Superior temporal gyrus (tissue), 1 donor: ENCODE data around the gene TGM5.
A peak's percentile ranks its signal among the peaks of the same experiment; 100 is the strongest.

ENCODE experiments used
- DNase-seq: peaks from one replicate; pipeline ENCODE4 v3.0.0-alpha.2; 2016; ENCODE audit errors: extremely low spot score

Gene TGM5

DNA sequence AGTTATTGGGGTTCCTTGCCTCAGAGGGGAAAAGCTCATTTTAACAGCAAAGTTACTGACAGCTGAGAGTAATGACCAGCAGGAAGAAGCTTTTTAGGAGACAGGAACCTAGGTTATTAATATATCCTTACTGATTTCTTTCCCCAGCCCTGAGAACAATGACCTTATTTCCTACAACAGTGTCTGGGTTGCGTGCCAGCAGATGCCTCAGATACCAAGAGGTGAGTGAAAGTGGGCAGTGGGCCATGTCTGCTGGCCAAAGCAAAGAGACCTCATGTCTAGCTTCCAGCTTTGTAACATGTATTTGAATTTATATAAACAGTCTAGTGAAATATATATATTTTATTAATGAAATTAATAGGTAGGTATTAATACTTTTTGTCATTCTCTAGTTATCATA, 76.5 kb downstream of the TGM5 start:
- DNase-seq: no peak

DNA sequence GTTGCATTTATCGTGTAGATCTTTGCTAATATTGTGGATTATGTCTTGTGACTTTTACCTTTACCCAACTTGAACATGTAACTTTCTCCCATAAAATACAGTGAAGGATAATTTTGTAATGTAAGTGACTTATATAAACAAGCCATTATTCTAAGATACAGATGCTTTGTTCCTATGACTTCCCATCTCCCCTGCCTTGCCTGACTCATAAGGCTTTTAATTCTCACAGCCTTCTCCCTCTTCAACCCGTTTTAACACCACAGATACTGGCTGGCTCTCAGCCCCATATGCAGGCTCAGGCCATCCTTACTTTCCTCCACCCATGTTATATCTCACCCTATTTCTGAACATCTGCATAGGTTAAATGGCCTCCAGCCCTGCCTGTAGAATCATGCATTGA, 77.4 kb downstream of the TGM5 start:
- DNase-seq: no peak

DNA sequence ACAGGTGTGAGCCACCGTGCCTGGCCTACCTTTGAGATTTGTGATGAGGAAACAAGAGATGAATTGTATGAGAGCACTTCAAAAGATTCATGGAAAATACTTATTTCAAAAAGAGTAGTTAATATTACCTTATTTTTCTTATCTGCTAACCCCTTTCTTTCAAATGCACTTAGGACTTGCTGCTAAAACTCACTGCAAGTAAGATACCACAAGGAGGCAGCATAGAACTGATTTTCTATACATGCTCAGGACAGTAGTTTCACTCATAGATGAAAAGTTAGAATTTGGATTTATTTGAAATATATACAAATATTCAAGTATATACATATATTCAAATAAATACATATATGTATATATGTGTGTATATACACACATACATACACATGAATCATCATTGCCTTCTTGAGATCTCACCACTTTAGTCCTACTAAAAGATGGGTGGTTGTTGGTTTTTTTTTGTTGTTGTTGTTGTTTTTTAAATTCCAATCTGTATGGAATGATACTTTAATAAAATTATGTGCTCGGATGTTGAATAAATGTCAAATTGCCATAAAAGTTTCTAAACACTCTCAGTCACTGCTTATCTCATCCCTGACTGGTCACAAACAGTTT, 79.1 kb downstream of the TGM5 start:
- peak; percentile 75 for DNase-seq

DNA sequence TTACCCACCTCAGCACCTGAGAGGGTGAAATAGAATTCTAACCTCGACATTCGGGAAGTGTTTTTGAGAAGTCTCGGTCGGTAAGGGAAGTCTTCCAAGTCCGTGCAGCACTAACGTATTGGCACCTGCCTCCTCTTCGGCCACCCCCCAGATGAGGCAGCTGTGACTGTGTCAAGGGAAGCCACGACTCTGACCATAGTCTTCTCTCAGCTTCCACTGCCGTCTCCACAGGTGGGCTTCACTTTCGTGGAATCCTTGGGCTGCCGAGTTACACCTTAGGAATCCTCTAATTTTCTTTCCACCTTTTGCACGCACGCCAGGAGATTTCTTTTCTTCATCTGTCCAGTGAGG, 80.8 kb downstream of the TGM5 start:
- no peak for DNase-seq

DNA sequence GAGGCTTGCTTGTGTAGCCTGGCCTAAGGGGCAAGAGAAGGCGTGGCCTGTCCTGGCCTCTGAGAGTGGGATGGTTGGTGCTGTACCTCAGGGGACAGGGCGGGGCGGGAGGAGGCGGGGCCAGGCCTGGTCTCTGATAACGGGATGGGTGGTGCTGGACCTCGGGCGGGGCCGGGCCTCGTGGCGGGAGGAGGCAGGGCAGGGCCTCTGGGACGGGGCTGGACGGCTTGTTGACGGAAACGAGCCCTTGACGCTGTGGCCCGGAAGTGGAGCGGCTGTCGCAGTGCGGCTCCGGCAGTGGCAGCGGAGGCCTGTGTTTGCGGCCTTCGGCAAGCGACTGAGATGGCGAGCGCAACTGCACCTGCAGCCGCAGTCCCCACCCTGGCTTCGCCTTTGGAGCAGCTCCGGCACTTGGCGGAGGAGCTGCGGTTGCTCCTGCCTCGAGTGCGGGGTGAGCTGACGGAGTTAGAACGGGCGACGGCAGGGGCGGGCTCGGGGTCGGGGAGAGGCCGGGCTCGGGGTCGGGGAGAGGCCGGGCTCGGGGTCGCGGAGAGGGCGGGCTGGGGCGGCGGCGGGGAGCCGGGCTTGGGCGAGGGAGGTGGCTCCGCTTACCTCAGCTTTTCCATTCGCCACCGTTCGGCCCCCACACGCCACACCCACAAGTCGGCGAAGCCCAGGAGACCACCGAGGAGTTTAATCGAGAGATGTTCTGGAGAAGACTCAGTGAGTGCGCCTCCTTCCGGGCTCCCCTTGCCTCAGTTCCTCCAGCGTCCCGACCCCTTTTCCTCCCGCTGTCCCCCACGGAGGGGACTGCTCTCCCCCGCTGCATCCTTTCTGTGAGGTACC, 81.3 kb downstream of the TGM5 start, which contains the start of gene CCNDBP1:
Gene CCNDBP1 (plus strand): TSS at position 247 of the 846 bp plus-strand sequence. CDS start 96 bp downstream, at position 343.
- peak; percentile 65 for DNase-seq

DNA sequence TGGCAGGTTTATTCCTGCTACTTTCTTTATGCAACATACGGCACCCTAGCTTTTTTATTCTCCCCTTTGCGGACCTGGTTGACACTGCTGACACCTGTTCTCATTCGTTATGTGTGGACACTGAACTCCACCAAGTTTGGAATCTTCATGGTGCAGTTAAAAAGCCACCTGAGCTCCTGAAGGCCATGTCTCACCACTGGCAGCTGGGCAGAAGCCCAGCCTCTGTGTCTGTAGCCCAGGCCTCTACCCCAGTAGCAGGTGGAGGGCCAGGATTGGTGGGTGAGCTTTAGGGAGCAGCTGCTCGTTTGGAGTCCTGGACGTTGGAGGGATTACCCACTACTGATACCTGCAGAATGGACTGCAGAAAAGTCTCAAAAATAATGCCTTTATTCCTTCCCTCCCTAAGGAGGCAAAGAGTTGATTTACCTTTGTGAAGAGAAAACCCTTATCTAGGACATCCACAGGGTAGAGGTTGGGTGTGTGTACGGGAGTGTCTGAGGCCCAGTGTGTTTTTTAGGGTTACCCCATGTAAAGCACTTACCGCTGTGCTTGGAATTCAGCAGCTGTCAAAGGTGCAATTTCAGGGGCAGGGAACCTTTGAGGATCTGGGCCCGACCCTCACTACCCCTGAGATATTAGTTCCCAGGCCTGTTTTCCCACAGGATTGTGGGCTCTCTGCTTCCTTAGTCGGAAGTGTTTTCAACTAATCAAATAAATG, 82.2 kb downstream of the TGM5 start:
- no peak for DNase-seq

DNA sequence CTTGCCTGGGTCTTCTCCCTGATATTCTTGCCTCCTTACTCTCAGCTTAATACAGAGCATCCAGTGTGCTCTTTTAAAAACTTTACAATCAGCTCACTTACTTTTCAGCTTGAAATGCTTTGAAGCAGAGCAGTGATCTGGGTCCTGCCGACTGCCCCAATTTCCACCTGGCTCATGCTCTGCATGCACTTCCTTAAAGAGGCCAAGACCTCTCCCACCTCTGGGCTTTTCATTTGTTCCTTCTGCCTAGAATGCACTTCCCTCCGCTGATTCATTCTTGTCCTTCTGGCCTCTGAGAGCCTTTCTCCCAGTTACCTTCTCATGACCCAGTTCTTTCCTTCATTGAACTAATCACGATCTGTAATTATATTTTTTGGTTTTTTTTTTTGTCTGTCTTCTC, 83.5 kb downstream of the TGM5 start:
- no peak for DNase-seq
